SK-N-SH (cell line): ENCODE measurements around the gene DNAJA1. TPM values are rescaled to one million over a fixed set of nuclear protein-coding genes. Genes with fewer than 3 reads are reported as not detected.

Source experiments
- CTCF ChIA-PET: fragments of 300-600, 350-600 bp; formaldehyde crosslinking; extraction: SDS; loops from one replicate; lab custom pipeline; 2021; lab: Yijun Ruan, JAX
- POLR2A ChIA-PET: fragments of 350-600 bp; sonication (Branson Sonifier 250); formaldehyde crosslinking; extraction: SDS; loops from one replicate; lab custom pipeline; 2020; ENCODE audit warnings: antibody characterized with exemption, inconsistent platforms; lab: Yijun Ruan, JAX
- DNase-seq: peaks from one replicate; pipeline ENCODE4 v3.0.0; 2012
- H2AFZ ChIP-seq: fragments of 200-600 bp; sonication (generic); 2 replicates; pipeline ENCODE4 v1.8.1; 2016; ENCODE audit warnings: antibody characterized with exemption, mild to moderate bottlenecking, low read depth
- H3F3A ChIP-seq: fragments of 200-600 bp; sonication (generic); replicated peaks from 2 replicates; pipeline ENCODE3; 2016; ENCODE audit warnings: antibody characterized with exemption, mild to moderate bottlenecking; ENCODE audit not compliant: insufficient read depth
- H3K27ac ChIP-seq, 2 experiments: fragments of 200-500 bp in 1 of 2; fragments of 200-600 bp in 1 of 2; sonication (Bioruptor generic) in 1 of 2; sonication (generic), shearing (Covaris generic) in 1 of 2; 2 replicates each; pipeline versions ENCODE4 v1.5.1 to v1.6.1; 2014 to 2016; ENCODE audit warnings: low read depth in 2 of 2, inconsistent platforms in 1 of 2, low read length in 1 of 2, mild to moderate bottlenecking in 1 of 2, mixed read lengths in 1 of 2
- H3K27me3 ChIP-seq: fragments of 200-600 bp; sonication (generic), shearing (Covaris generic); 2 replicates; pipeline ENCODE4 v1.6.1; 2016; ENCODE audit warnings: mixed run types; ENCODE audit not compliant: insufficient read depth
- H3K36me3 ChIP-seq, 2 experiments: fragments of 200-500 bp in 1 of 2; fragments of 200-600 bp in 1 of 2; sonication (Bioruptor generic) in 1 of 2; sonication (generic) in 1 of 2; replicated peaks in 1 of 2; 2 replicates each; pipeline versions ENCODE3 to v1.5.1; 2014 to 2016; ENCODE audit warnings: low read length in 1 of 2, mild to moderate bottlenecking in 1 of 2; ENCODE audit not compliant: insufficient read depth in 2 of 2, control insufficient read depth in 1 of 2
- H3K4me1 ChIP-seq, 2 experiments: fragments of 200-500 bp in 1 of 2; fragments of 200-600 bp in 1 of 2; sonication (Bioruptor generic) in 1 of 2; sonication (generic), shearing (Covaris generic) in 1 of 2; 2 replicates each; pipeline versions ENCODE4 v1.5.1 to v1.6.1; 2014 to 2016; ENCODE audit warnings: low read depth in 1 of 2, low read length in 1 of 2, mixed run types in 1 of 2; ENCODE audit not compliant: insufficient read depth in 2 of 2, control insufficient read depth in 1 of 2
- H3K4me2 ChIP-seq: fragments of 200-600 bp; sonication (generic), shearing (Covaris generic); 2 replicates; pipeline ENCODE4 v1.6.1; 2017; ENCODE audit warnings: mixed run types
- H3K4me3 ChIP-seq, 2 experiments: fragments of 200-500 bp in 1 of 2; fragments of 200-600 bp in 1 of 2; sonication (Bioruptor generic) in 1 of 2; sonication (generic), shearing (Covaris generic) in 1 of 2; 2 replicates each; pipeline versions ENCODE4 v1.5.1 to v1.8.1; 2014 to 2016; ENCODE audit warnings: low read depth in 2 of 2, inconsistent platforms in 1 of 2, low read length in 1 of 2, mild to moderate bottlenecking in 1 of 2, mixed read lengths in 1 of 2, moderate library complexity in 1 of 2
- H3K79me2 ChIP-seq: fragments of 200-600 bp; sonication (generic); 2 replicates; pipeline ENCODE4 v1.8.1; 2017; ENCODE audit warnings: mild to moderate bottlenecking; ENCODE audit not compliant: insufficient read depth
- H3K9ac ChIP-seq: fragments of 200-600 bp; sonication (generic); 2 replicates; pipeline ENCODE4 v1.6.1; 2017; ENCODE audit warnings: mixed run types
- H3K9me2 ChIP-seq: fragments of 200-600 bp; sonication (generic); 2 replicates; pipeline ENCODE4 v1.6.1; 2017; ENCODE audit warnings: mixed run types
- H3K9me3 ChIP-seq: fragments of 200-600 bp; sonication (generic); 2 replicates; pipeline ENCODE4 v1.6.1; 2017; ENCODE audit warnings: mixed run types, mild to moderate bottlenecking, moderate library complexity
- H4K20me1 ChIP-seq: fragments of 200-600 bp; sonication (generic); 2 replicates; pipeline ENCODE4 v1.6.1; 2017; ENCODE audit warnings: mild to moderate bottlenecking, mixed run types; ENCODE audit not compliant: insufficient read depth
- CHD2 ChIP-seq: fragments of 150-350 bp; IDR thresholded peaks from 2 replicates; pipeline ENCODE4 v1.6.1; 2018; ENCODE audit warnings: low read length; ENCODE audit not compliant: partially characterized antibody
- EP300 ChIP-seq, 2 experiments: IDR thresholded peaks; 2 replicates each; pipeline versions ENCODE4 v1.4.0 to v1.6.1; 2012; ENCODE audit warnings: borderline replicate concordance in 1 of 2, low read depth in 1 of 2, low read length in 1 of 2
- FOSL2 ChIP-seq: IDR thresholded peaks from 2 replicates; pipeline ENCODE4 v1.4.0; 2012; ENCODE audit warnings: low read depth, mild to moderate bottlenecking, moderate library complexity, borderline replicate concordance
- FOXJ3 ChIP-seq: sonication (generic); formaldehyde crosslinking; IDR thresholded peaks from 2 replicates; pipeline ENCODE4 v1.5.1; 2020; ENCODE audit warnings: mild to moderate bottlenecking, missing genetic modification reagents
- GABPA ChIP-seq: IDR thresholded peaks from 2 replicates; pipeline ENCODE4 v1.4.0; 2012; ENCODE audit warnings: low read depth, mild to moderate bottlenecking
- GATA2 ChIP-seq: sonication (generic); formaldehyde crosslinking; IDR thresholded peaks from 2 replicates; pipeline ENCODE4 v1.5.0; 2020; ENCODE audit warnings: mild to moderate bottlenecking, missing genetic modification reagents
- NFIC ChIP-seq: IDR thresholded peaks from 2 replicates; pipeline ENCODE4 v1.4.0; 2012; ENCODE audit warnings: borderline replicate concordance
- POLR2AphosphoS5 ChIP-seq: IDR thresholded peaks from 2 replicates; pipeline ENCODE4 v1.6.1; 2012; ENCODE audit warnings: low read depth, low read length
- TCF12 ChIP-seq: IDR thresholded peaks from 2 replicates; pipeline ENCODE4 v1.4.0; 2012
- TEAD4 ChIP-seq: IDR thresholded peaks from 2 replicates; pipeline ENCODE4 v1.4.0; 2012; ENCODE audit warnings: mild to moderate bottlenecking, borderline replicate concordance; ENCODE audit not compliant: insufficient read depth
- WGBS: methylation state at CpG from one replicate; pipeline ENCODE4 v1.1.6; 2017; ENCODE audit warnings: low lambda C conversion rate; 5-methylcytosine and 5-hydroxymethylcytosine counted together
- polyA plus RNA-seq, 3 experiments: library from polyadenylated mRNA; depleted of rRNA; stranded (reverse); fragments of >200 nt; gene quantifications; 2 replicates each; pipeline ENCODE4 v1.2.3, GENCODE V29; 2012
- TF ChIP-seq, protein P1 (sequence below): fragments of 200-600 bp; sonication (generic); IDR thresholded peaks from 2 replicates; pipeline ENCODE4 v1.6.1; 2017; ENCODE audit warnings: antibody characterized with exemption, mild to moderate bottlenecking, moderate library complexity
- TF ChIP-seq, protein P2 (sequence below): IDR thresholded peaks from 2 replicates; pipeline ENCODE4 v1.4.0; 2012; ENCODE audit warnings: low read depth, borderline replicate concordance
- TF ChIP-seq, protein P3 (sequence below): IDR thresholded peaks from 2 replicates; pipeline ENCODE4 v1.4.0; 2012; ENCODE audit warnings: low read depth
- TF ChIP-seq, protein P4 (sequence below): fragments of 150-350 bp; IDR thresholded peaks from 2 replicates; pipeline ENCODE4 v1.6.1; 2017; ENCODE audit warnings: antibody characterized with exemption, low read length, low read depth, borderline replicate concordance
- TF ChIP-seq, protein P5 (sequence below): IDR thresholded peaks from 2 replicates; pipeline ENCODE4; 2012
- TF ChIP-seq, protein P6 (sequence below): fragments of 150-350 bp; IDR thresholded peaks from 2 replicates; pipeline ENCODE4 v1.6.1; 2016; ENCODE audit warnings: mild to moderate bottlenecking, low read depth, low read length

Gene DNAJA1
- polyA plus RNA-seq, 1 of the 3 experiments (the other 2 are of a cell fraction) = 103 TPM

DNA sequence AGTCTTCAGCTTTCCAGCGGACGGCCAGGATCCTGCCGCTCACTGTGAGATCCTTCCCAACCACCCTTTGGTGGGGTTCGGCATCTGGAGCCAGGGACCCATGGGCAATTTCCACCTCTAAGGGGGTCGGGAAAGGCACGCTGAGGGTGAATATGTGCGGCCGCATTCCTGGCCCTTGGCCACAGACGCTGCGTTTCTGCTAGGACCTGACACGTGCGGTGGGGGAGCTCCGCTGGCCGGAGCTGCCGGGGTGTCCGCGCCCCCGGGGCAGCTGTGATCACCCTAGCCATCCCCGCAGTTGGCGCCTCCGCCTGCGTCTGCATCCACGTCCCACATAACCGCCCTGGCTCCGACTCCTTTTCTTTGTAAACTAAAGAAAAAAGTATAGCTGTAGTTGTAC lies 5.3 kb upstream of the DNAJA1 start:
- no peaks in the 10 kb centered on the region for H3K9me3 ChIP-seq
- H3K9me2 ChIP-seq = no peaks in the 10 kb centered on the region
- no peak overlapping the region for H3K27ac ChIP-seq
- H3K36me3 ChIP-seq = peaks cover 5 to 8% of the 10 kb centered on the region in 2 experiments
- POLR2A ChIA-PET = no interaction called here
- H3K4me2 ChIP-seq = no peak overlapping the region
- peaks cover 37% of the 10 kb centered on the region for H3K79me2 ChIP-seq
- DNase-seq = no peak
- H3K4me1 ChIP-seq = peaks cover 11% of the 10 kb centered on the region in 2 experiments; a peak in 3 of 4 replicates
- H3F3A ChIP-seq = peaks cover 4% of the 10 kb centered on the region
- no peak for TF ChIP-seq POLR2AphosphoS5
- TF ChIP-seq, protein P1, sequence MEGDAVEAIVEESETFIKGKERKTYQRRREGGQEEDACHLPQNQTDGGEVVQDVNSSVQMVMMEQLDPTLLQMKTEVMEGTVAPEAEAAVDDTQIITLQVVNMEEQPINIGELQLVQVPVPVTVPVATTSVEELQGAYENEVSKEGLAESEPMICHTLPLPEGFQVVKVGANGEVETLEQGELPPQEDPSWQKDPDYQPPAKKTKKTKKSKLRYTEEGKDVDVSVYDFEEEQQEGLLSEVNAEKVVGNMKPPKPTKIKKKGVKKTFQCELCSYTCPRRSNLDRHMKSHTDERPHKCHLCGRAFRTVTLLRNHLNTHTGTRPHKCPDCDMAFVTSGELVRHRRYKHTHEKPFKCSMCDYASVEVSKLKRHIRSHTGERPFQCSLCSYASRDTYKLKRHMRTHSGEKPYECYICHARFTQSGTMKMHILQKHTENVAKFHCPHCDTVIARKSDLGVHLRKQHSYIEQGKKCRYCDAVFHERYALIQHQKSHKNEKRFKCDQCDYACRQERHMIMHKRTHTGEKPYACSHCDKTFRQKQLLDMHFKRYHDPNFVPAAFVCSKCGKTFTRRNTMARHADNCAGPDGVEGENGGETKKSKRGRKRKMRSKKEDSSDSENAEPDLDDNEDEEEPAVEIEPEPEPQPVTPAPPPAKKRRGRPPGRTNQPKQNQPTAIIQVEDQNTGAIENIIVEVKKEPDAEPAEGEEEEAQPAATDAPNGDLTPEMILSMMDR = no peak
- no peak for TF ChIP-seq FOXJ3 (CRISPR knock-in tag)
- no peak for TF ChIP-seq GABPA
- TF ChIP-seq EP300 (IDR thresholded peaks at IDR 0.05; ENCODE audit: borderline replicate concordance in 1 of 2, low read depth in 1 of 2, low read length in 1 of 2) = no peak
- TF ChIP-seq, protein P2, sequence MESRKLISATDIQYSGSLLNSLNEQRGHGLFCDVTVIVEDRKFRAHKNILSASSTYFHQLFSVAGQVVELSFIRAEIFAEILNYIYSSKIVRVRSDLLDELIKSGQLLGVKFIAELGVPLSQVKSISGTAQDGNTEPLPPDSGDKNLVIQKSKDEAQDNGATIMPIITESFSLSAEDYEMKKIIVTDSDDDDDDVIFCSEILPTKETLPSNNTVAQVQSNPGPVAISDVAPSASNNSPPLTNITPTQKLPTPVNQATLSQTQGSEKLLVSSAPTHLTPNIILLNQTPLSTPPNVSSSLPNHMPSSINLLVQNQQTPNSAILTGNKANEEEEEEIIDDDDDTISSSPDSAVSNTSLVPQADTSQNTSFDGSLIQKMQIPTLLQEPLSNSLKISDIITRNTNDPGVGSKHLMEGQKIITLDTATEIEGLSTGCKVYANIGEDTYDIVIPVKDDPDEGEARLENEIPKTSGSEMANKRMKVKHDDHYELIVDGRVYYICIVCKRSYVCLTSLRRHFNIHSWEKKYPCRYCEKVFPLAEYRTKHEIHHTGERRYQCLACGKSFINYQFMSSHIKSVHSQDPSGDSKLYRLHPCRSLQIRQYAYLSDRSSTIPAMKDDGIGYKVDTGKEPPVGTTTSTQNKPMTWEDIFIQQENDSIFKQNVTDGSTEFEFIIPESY = no peak
- TF ChIP-seq, protein P3, sequence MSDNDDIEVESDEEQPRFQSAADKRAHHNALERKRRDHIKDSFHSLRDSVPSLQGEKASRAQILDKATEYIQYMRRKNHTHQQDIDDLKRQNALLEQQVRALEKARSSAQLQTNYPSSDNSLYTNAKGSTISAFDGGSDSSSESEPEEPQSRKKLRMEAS = no peak
- TF ChIP-seq FOSL2 = no peak
- TF ChIP-seq, protein P4, sequence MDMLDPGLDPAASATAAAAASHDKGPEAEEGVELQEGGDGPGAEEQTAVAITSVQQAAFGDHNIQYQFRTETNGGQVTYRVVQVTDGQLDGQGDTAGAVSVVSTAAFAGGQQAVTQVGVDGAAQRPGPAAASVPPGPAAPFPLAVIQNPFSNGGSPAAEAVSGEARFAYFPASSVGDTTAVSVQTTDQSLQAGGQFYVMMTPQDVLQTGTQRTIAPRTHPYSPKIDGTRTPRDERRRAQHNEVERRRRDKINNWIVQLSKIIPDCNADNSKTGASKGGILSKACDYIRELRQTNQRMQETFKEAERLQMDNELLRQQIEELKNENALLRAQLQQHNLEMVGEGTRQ = no peak
- TF ChIP-seq, protein P5, sequence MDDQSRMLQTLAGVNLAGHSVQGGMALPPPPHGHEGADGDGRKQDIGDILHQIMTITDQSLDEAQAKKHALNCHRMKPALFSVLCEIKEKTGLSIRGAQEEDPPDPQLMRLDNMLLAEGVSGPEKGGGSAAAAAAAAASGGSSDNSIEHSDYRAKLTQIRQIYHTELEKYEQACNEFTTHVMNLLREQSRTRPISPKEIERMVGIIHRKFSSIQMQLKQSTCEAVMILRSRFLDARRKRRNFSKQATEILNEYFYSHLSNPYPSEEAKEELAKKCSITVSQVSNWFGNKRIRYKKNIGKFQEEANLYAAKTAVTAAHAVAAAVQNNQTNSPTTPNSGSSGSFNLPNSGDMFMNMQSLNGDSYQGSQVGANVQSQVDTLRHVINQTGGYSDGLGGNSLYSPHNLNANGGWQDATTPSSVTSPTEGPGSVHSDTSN = no peak
- no peak for TF ChIP-seq TCF12
- no peak for TF ChIP-seq CHD2
- TF ChIP-seq GATA2 (CRISPR knock-in tag) = no peak
- no peak for TF ChIP-seq NFIC
- TF ChIP-seq, protein P6, sequence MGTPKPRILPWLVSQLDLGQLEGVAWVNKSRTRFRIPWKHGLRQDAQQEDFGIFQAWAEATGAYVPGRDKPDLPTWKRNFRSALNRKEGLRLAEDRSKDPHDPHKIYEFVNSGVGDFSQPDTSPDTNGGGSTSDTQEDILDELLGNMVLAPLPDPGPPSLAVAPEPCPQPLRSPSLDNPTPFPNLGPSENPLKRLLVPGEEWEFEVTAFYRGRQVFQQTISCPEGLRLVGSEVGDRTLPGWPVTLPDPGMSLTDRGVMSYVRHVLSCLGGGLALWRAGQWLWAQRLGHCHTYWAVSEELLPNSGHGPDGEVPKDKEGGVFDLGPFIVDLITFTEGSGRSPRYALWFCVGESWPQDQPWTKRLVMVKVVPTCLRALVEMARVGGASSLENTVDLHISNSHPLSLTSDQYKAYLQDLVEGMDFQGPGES = no peak
- TF ChIP-seq TEAD4 = no peak
- TF ChIP-seq, all 33 proteins: peak for 0
- no peak overlapping the region for H2AFZ ChIP-seq
- 98% methylated on average over 11 of the region's 25 CpGs for WGBS
- H3K9ac ChIP-seq = no peak overlapping the region
- H3K27me3 ChIP-seq = no peaks in the 10 kb centered on the region
- no peaks in the 10 kb centered on the region for H4K20me1 ChIP-seq
- H3K4me3 ChIP-seq = no peak overlapping the region
- CTCF ChIA-PET = interaction anchor here (1.0 kb wide), 1 partner anchor 440 kb away, joined by 3 read pairs; no protein-coding TSS in a partner anchor
